Measurements from ENCODE around the gene METTL17.
A peak's percentile ranks its signal among the peaks of the same experiment; 100 is the strongest.
"Not testable (repeated sequence)": the region's sequence is repeated elsewhere in the genome, so short reads cannot be mapped to it uniquely, and the experiment has no call there.

METTL17 gene

GRCh38 chr14:20971705-20972021 is 18.1 kb upstream of the METTL17 start:
- Histone ChIP-seq H3K9me3 (ENCODE audit: insufficient read depth, low read depth, low read length) (no peaks in the 10 kb centered on the region), H3K4me1 (ENCODE audit: insufficient read depth, low read length) (peaks cover 6% of the 10 kb centered on the region; the same call in 1 of the 2 replicates), H3K27me3 (ENCODE audit: insufficient read depth, low read length) (peaks cover 20% of the 10 kb centered on the region; the same call in 1 of the 2 replicates), H3K36me3 (ENCODE audit: insufficient read depth, low read length) (no peaks in the 10 kb centered on the region), H3K9ac (ENCODE audit: low read depth, low read length) (no peak overlapping the region), H3K4me3 (ENCODE audit: low read length) (peak overlapping the region; percentile 74), H3K27ac (ENCODE audit: low read depth, low read length) (no peak overlapping the region)
- WGBS, result 19% methylated on average over 8 of the region's 8 CpGs

- no peak overlapping the region for H3K4me3 ChIP-seq (ENCODE audit: low read length)
- no peaks in the 10 kb centered on the region for H3K36me3 ChIP-seq (ENCODE audit: insufficient read depth, low read length)
- WGBS, result 98% methylated on average over 3 of the region's 3 CpGs
- no peaks in the 10 kb centered on the region for H3K9me3 ChIP-seq (ENCODE audit: insufficient read depth, low read depth, low read length)
- no peak overlapping the region for H3K27ac ChIP-seq (ENCODE audit: low read depth, low read length)
- peaks cover 5% of the 10 kb centered on the region; the same call in 1 of the 2 replicates for H3K27me3 ChIP-seq (ENCODE audit: insufficient read depth, low read length)
- H3K9ac ChIP-seq (ENCODE audit: low read depth, low read length), result no peak overlapping the region
- H3K4me1 ChIP-seq (ENCODE audit: insufficient read depth, low read length), result peaks cover 6% of the 10 kb centered on the region; the same call in 1 of the 2 replicates
These were observed 16.3 kb upstream of the METTL17 start for GRCh38 chr14:20973501-20973900.

GRCh38 chr14:20976291-20976690 is 13.5 kb upstream of the METTL17 start:
- Histone ChIP-seq H3K27me3 (ENCODE audit: insufficient read depth, low read length) (peaks cover 5% of the 10 kb centered on the region; the same call in 1 of the 2 replicates), H3K4me1 (ENCODE audit: insufficient read depth, low read length) (peaks cover 6% of the 10 kb centered on the region; the same call in 1 of the 2 replicates), H3K36me3 (ENCODE audit: insufficient read depth, low read length) (no peaks in the 10 kb centered on the region), H3K9ac (ENCODE audit: low read depth, low read length) (no peak overlapping the region), H3K9me3 (ENCODE audit: insufficient read depth, low read depth, low read length) (no peaks in the 10 kb centered on the region), H3K27ac (ENCODE audit: low read depth, low read length) (no peak overlapping the region), H3K4me3 (ENCODE audit: low read length) (no peak overlapping the region)
- no CpG with 5 or more reads among the region's 1 CpG for WGBS

GRCh38 chr14:20978687-20979086 is 11.1 kb upstream of the METTL17 start:
- 81% methylated on average over 1 of the region's 1 CpG for WGBS
- Histone ChIP-seq H3K4me1 (ENCODE audit: insufficient read depth, low read length) (no peaks in the 10 kb centered on the region), H3K9ac (ENCODE audit: low read depth, low read length) (no peak overlapping the region), H3K9me3 (ENCODE audit: insufficient read depth, low read depth, low read length) (no peaks in the 10 kb centered on the region), H3K4me3 (ENCODE audit: low read length) (no peak overlapping the region), H3K27me3 (ENCODE audit: insufficient read depth, low read length) (peaks cover 5% of the 10 kb centered on the region; the same call in 1 of the 2 replicates), H3K27ac (ENCODE audit: low read depth, low read length) (no peak overlapping the region), H3K36me3 (ENCODE audit: insufficient read depth, low read length) (no peaks in the 10 kb centered on the region)

- Histone ChIP-seq H3K36me3 (ENCODE audit: insufficient read depth, low read length) (no peaks in the 10 kb centered on the region), H3K9me3 (ENCODE audit: insufficient read depth, low read depth, low read length) (no peaks in the 10 kb centered on the region), H3K9ac (ENCODE audit: low read depth, low read length) (no peak overlapping the region), H3K27ac (ENCODE audit: low read depth, low read length) (no peak overlapping the region), H3K27me3 (ENCODE audit: insufficient read depth, low read length) (peaks cover 5% of the 10 kb centered on the region; the same call in 1 of the 2 replicates), H3K4me1 (ENCODE audit: insufficient read depth, low read length) (no peaks in the 10 kb centered on the region), H3K4me3 (ENCODE audit: low read length) (no peak overlapping the region)
- WGBS, result 91% methylated on average over 1 of the region's 1 CpG
These were observed 8.9 kb upstream of the METTL17 start for GRCh38 chr14:20980906-20981305.

GRCh38 chr14:20982646-20983369 is 7.0 kb upstream of the METTL17 start:
- Histone ChIP-seq H3K27me3 (ENCODE audit: insufficient read depth, low read length) (peaks cover 5% of the 10 kb centered on the region; the same call in 1 of the 2 replicates), H3K9me3 (ENCODE audit: insufficient read depth, low read depth, low read length) (no peaks in the 10 kb centered on the region), H3K27ac (ENCODE audit: low read depth, low read length) (no peak overlapping the region), H3K4me3 (ENCODE audit: low read length) (no peak overlapping the region), H3K36me3 (ENCODE audit: insufficient read depth, low read length) (no peaks in the 10 kb centered on the region), H3K9ac (ENCODE audit: low read depth, low read length) (no peak overlapping the region), H3K4me1 (ENCODE audit: insufficient read depth, low read length) (no peaks in the 10 kb centered on the region)
- 92% methylated on average over 2 of the region's 2 CpGs for WGBS

GRCh38 chr14:20985650-20986049 is 4.1 kb upstream of the METTL17 start:
- not testable (repeated sequence) for H3K36me3 ChIP-seq (ENCODE audit: insufficient read depth, low read length); H3K27ac ChIP-seq (ENCODE audit: low read depth, low read length); H3K4me1 ChIP-seq (ENCODE audit: insufficient read depth, low read length); H3K9ac ChIP-seq (ENCODE audit: low read depth, low read length); H3K4me3 ChIP-seq (ENCODE audit: low read length); H3K9me3 ChIP-seq (ENCODE audit: insufficient read depth, low read depth, low read length); H3K27me3 ChIP-seq (ENCODE audit: insufficient read depth, low read length)
- 94% methylated on average over 4 of the region's 4 CpGs for WGBS

- Histone ChIP-seq H3K36me3 (ENCODE audit: insufficient read depth, low read length) (peaks cover 3% of the 10 kb centered on the region), H3K27me3 (ENCODE audit: insufficient read depth, low read length) (peaks cover 5% of the 10 kb centered on the region; the same call in 1 of the 2 replicates), H3K4me3 (ENCODE audit: low read length) (no peak overlapping the region), H3K4me1 (ENCODE audit: insufficient read depth, low read length) (peaks cover 4% of the 10 kb centered on the region; the same call in 1 of the 2 replicates), H3K9me3 (ENCODE audit: insufficient read depth, low read depth, low read length) (no peaks in the 10 kb centered on the region), H3K27ac (ENCODE audit: low read depth, low read length) (no peak overlapping the region), H3K9ac (ENCODE audit: low read depth, low read length) (no peak overlapping the region)
- WGBS, result 52% methylated on average over 2 of the region's 2 CpGs
These were observed 3.0 kb upstream of the METTL17 start for GRCh38 chr14:20986811-20987210.

- peaks cover 22% of the 10 kb centered on the region for H3K36me3 ChIP-seq (ENCODE audit: insufficient read depth, low read length)
- peak overlapping the region; percentile 49; the same call in 1 of the 2 replicates for H3K27ac ChIP-seq (ENCODE audit: low read depth, low read length)
- peaks cover 4% of the 10 kb centered on the region; the same call in 1 of the 2 replicates for H3K4me1 ChIP-seq (ENCODE audit: insufficient read depth, low read length)
- 89% methylated on average over 15 of the region's 15 CpGs for WGBS
- H3K9me3 ChIP-seq (ENCODE audit: insufficient read depth, low read depth, low read length), result no peaks in the 10 kb centered on the region
- no peaks in the 10 kb centered on the region for H3K27me3 ChIP-seq (ENCODE audit: insufficient read depth, low read length)
- H3K4me3 ChIP-seq (ENCODE audit: low read length), result peak overlapping the region; percentile 94
- H3K9ac ChIP-seq (ENCODE audit: low read depth, low read length), result peak overlapping the region; percentile 62
These were observed 886 bp upstream of the METTL17 start for GRCh38 chr14:20988717-20989470.

GRCh38 chr14:20989471-20989786 is 351 bp upstream of the METTL17 start:
- Histone ChIP-seq H3K27ac (ENCODE audit: low read depth, low read length) (peak overlapping the region; percentile 49; the same call in 1 of the 2 replicates), H3K36me3 (ENCODE audit: insufficient read depth, low read length) (peaks cover 28% of the 10 kb centered on the region), H3K4me3 (ENCODE audit: low read length) (peak overlapping the region; percentile 94), H3K4me1 (ENCODE audit: insufficient read depth, low read length) (peaks cover 4% of the 10 kb centered on the region; the same call in 1 of the 2 replicates), H3K9ac (ENCODE audit: low read depth, low read length) (peak overlapping the region; percentile 62), H3K27me3 (ENCODE audit: insufficient read depth, low read length) (no peaks in the 10 kb centered on the region), H3K9me3 (ENCODE audit: insufficient read depth, low read depth, low read length) (no peaks in the 10 kb centered on the region)
- WGBS, result 3% methylated on average over 7 of the region's 11 CpGs

GRCh38 chr14:20996521-20996920 is 6.7 kb downstream of the METTL17 start:
- WGBS, result 95% methylated on average over 14 of the region's 14 CpGs
- peaks cover 60% of the 10 kb centered on the region for H3K36me3 ChIP-seq (ENCODE audit: insufficient read depth, low read length)

More at GRCh38 chr14:20996521-20996920, 6.7 kb downstream of the METTL17 start:
- peaks cover 10% of the 10 kb centered on the region for H3K4me1 ChIP-seq (ENCODE audit: insufficient read depth, low read length)
- no peaks in the 10 kb centered on the region for H3K27me3 ChIP-seq (ENCODE audit: insufficient read depth, low read length)
- no peaks in the 10 kb centered on the region for H3K9me3 ChIP-seq (ENCODE audit: insufficient read depth, low read depth, low read length)
- no peak overlapping the region for H3K27ac ChIP-seq (ENCODE audit: low read depth, low read length)
- H3K4me3 ChIP-seq (ENCODE audit: low read length), result no peak overlapping the region
- H3K9ac ChIP-seq (ENCODE audit: low read depth, low read length), result no peak overlapping the region
